GM12874 (cell line): ENCODE results near the gene PRKAG3.

Experiments
- CTCF ChIP-seq: IDR thresholded peaks from 2 replicates; pipeline ENCODE4 v1.5.1; 2011; ENCODE audit warnings: low read depth, mild to moderate bottlenecking, control low read depth, low read length, moderate library complexity; ENCODE audit not compliant: insufficient read depth

Gene PRKAG3

GRCh38 chr2:218834685-218835084, 3.1 kb upstream of the PRKAG3 start:
- no peak for TF ChIP-seq CTCF

GRCh38 chr2:218833023-218833609, 1.5 kb upstream of the PRKAG3 start:
- no peak for TF ChIP-seq CTCF

GRCh38 chr2:218832520-218832919, 917 bp upstream of the PRKAG3 start:
- TF ChIP-seq CTCF: no peak

GRCh38 chr2:218832081-218832480, 478 bp upstream of the PRKAG3 start:
- TF ChIP-seq CTCF: no peak

- no peak for TF ChIP-seq CTCF
Measured at GRCh38 chr2:218830526-218831306, 887 bp downstream of the PRKAG3 start.

- TF ChIP-seq CTCF: no peak
Measured at GRCh38 chr2:218829868-218830451, 1.6 kb downstream of the PRKAG3 start.

- no peak for TF ChIP-seq CTCF
Measured at GRCh38 chr2:218828477-218828778, 3.2 kb downstream of the PRKAG3 start.
